GM21381 (cell line): Measurements from ENCODE around the gene TBC1D1.

Experiments used
- ATAC-seq: cut with Tn5 transposase; IDR thresholded peaks from one replicate; pipeline ENCODE4 v1.9.1; 2021; ENCODE audit warnings: mild to moderate bottlenecking, moderate library complexity; ENCODE audit not compliant: unreplicated experiment

Gene TBC1D1, protein sequence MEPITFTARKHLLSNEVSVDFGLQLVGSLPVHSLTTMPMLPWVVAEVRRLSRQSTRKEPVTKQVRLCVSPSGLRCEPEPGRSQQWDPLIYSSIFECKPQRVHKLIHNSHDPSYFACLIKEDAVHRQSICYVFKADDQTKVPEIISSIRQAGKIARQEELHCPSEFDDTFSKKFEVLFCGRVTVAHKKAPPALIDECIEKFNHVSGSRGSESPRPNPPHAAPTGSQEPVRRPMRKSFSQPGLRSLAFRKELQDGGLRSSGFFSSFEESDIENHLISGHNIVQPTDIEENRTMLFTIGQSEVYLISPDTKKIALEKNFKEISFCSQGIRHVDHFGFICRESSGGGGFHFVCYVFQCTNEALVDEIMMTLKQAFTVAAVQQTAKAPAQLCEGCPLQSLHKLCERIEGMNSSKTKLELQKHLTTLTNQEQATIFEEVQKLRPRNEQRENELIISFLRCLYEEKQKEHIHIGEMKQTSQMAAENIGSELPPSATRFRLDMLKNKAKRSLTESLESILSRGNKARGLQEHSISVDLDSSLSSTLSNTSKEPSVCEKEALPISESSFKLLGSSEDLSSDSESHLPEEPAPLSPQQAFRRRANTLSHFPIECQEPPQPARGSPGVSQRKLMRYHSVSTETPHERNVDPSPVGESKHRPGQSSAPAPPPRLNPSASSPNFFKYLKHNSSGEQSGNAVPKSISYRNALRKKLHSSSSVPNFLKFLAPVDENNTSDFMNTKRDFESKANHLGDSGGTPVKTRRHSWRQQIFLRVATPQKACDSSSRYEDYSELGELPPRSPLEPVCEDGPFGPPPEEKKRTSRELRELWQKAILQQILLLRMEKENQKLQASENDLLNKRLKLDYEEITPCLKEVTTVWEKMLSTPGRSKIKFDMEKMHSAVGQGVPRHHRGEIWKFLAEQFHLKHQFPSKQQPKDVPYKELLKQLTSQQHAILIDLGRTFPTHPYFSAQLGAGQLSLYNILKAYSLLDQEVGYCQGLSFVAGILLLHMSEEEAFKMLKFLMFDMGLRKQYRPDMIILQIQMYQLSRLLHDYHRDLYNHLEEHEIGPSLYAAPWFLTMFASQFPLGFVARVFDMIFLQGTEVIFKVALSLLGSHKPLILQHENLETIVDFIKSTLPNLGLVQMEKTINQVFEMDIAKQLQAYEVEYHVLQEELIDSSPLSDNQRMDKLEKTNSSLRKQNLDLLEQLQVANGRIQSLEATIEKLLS (N-terminal part only)

DNA sequence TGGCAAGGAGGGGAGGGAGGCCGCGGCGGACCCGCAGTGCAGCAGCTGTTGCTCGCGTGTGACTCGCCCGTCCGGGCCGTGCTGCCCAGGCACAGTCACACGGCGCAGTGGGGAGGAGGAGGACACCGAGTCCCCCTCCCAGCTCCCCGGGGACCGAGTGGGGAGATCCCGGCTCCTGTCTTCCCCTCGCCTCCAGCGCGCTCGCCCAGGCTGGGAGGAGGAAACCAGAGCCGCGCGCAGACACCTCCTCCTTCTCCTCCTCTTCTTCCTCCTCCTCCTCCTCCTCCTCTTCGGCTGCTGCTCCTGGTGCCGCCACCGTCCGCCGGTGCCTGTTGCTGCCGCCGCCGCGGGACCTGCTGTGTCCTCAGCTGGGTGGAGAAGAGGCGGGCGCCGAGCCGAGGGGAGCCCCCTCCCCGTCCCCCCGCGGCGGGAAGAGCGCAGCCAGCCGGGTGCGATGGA, at the start of gene TBC1D1:
Gene TBC1D1 (plus strand): TSS at position 284 of the 459 bp plus-strand sequence. CDS start 11,012 bp downstream, outside the sequence.
- peak; percentile 23 for ATAC-seq

DNA sequence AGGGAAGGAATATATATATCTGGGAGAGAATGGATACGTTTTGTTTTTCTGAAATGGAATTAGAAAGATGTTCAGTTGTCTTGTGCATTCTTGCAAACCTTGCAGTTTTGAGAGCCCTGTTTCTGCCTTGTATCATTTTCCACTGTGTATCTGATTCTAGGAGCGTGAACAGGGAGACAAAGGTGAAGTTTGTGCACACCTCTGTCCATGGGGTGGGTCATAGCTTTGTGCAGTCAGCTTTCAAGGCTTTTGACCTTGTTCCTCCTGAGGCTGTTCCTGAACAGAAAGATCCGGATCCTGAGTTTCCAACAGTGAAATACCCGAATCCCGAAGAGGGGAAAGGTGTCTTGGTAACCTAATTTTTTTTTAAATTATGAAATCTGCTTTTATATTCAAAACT, 46.7 kb upstream of the TBC1D1 start:
- no peak for ATAC-seq

DNA sequence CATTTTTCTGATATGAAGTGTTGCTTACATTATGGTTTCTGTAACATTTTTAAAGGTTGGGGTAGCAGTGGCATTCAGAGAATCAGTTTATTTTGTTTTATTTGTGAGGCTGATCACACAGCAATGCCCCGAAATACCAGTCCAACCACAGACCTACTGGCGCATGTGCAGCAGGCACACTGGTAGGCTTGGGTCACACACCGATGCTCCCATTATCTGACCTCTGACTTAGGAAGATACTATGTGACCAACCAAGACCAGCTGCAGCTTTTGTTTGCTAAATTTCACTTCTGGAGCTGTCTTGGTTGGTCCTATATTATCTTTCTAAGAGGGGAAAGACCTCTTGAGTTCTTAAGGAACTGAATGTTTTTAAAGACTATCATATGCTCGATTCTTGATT, 45.7 kb upstream of the TBC1D1 start:
- ATAC-seq: no peak

DNA sequence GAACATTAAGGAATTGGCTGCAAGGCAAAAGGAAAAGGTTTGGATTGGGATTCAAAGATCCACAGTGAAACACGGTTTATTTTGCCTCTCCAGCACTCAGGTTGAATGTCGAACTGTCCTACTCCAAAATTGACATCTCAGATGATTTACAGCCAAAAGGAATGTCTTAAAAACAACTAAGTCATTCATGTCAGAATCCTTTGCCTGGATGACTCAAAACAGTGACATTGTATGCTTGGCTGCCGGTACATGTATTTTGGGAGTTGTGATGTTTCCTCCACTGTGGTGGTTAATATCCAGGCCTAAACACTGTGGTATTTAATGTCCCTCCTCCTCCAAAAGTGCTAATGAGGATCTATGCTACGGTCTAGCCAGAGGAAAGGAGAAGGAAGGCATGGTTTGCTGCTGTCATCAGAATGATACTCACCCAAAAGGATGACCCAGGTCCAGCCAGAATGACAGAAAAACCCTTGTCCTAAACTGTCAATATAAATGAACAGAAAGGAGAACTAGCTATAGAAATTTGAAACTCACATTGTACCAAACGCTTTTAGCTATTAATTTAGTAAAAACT, 43.5 kb upstream of the TBC1D1 start:
- ATAC-seq: no peak

DNA sequence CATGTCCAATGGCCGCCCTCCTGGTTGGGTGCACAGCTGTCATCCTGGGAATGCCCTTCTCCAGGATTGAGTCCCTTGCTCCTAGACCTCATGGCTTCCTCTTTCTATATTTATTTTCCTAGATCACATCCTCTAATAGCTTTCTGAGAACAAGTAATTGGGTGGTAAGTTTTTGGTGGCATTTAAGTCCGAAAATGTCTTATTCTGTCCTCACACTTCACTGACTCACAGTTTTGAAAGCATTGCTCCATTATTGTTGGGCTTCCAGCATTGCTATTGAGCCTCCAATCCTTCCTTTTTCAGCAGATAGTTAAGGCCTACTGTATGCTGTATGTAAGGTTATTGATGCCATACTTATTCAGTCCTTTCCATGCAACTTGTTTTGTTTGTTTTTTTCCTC, 38.5 kb upstream of the TBC1D1 start:
- no peak for ATAC-seq

DNA sequence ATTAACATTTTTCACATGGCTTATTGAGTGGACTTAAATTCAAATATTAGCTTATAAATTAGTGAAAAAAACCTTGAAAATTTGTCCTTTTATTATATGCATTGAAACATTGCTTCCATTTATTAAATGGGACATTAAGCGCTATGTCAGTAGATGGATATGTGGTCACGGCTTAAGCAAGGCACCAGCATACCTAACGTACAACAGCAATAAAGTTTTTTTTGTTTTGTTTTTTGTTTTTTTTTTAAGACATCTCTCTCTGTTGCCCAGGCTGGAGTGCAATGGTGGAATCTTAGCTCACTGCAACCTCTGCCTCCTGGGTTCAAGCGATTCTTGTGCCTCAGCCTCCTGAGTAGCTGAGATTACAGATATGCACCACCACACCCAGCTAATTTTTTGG, 32.8 kb upstream of the TBC1D1 start:
- ATAC-seq: no peak

DNA sequence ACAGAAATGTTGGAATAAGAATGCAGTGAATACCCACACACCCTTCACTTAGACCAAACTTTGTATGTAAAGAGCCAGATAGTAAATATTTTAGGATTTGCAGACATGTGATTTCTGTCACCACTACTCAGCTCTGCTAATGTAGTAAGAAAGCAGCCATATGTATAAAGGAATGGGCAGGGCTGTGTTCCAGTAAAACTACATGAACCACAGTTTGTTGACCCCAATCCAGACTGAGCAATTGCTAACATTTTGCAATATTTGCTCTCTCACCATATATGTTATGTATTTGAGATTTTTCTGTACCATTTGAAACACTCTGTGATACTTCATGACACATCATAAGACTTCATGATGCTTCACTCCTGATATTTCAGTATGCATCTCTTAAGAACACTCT, 32.0 kb upstream of the TBC1D1 start:
- ATAC-seq: no peak

DNA sequence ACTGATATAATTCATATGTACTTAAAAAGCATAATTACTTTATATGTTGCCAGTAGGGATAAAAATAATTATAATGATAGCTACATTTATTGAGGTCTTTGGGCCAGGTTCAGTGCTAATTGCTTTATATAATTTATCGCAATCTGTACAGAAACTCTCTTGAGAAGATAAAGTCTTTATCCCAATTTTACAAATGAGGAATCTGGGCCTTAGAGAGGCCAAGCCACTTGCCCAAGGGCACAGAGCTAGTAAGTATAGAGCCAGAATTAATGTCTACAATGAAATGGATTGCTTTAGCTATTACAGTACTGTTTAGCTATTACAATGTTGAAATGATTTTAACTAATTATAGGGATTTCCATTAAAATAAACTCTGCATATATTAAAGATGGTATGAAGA, 30.6 kb upstream of the TBC1D1 start:
- ATAC-seq: no peak

DNA sequence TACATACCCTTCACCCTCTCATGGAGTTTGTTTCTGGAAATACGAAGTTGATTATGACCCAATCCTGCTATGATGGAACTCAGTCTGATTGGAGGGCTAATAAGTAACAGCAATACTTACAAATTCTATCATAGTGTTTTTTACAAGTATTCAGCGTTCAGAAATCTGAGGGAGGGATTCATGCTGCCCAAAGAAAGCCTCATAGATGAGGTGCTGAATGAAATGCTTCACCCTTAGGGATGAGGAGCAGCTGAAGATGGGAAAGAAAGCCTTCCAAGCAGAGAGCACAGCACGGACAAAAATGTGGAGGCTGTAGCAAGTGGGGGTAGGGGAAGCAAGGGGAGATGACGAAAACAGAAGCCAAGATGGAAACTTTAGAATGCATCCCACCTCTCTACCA, 27.9 kb upstream of the TBC1D1 start:
- ATAC-seq: no peak

DNA sequence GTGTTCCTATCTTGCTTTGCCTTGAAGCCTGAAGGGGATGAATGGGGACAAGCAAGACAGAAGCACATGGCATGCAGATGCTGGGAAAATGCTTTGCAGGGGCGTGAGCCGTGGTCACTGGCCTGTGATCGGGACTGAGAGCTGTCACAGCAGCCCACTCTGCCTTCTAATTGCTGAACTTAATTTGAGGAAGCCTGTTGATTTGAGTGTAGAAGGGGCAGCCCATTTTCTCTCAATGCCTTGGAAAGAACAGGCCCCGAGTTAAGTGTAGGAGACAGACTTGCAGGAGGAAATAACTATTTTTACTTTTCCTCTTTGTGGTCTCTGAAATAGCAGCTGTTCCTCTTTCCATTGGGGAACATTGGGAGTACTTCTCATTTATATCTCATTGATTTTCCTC, 26.1 kb upstream of the TBC1D1 start:
- no peak for ATAC-seq

DNA sequence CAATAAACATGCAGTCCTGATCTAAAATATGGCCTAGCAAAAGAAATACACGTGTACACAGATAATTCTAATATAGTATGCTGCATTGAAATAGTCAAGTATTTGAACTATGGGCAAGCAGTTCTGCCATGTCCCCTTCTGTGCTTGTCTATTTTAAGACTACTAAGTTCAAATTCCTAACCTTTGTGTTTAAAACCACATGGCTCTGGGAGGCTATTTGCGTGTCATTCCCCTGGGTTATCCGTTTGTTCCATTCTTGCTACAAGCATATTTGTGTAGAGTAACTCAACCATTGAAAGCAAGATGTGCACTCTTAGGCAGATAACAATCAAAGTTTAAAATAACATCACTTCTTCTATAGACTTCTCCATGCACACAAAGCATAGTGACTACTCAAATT, 25.4 kb upstream of the TBC1D1 start:
- no peak for ATAC-seq

DNA sequence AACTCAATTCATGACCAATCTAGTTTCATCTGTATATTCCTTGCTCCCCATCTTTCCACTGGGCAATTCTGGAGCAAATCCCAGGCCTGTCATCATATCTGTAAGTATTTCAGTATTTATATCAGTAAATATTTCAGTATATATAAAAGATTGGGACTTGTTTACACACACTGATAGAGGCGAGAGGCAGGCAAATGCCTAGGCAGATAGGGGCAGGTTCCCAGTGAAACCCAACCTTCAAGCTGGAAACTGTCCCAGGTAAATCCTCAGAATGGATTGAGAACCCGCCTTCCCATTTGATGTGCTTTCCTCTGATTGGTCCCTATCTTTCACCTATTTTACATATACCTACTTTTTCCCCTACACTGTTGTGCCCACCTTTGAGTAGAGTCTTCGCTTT, 23.8 kb upstream of the TBC1D1 start:
- ATAC-seq: no peak

DNA sequence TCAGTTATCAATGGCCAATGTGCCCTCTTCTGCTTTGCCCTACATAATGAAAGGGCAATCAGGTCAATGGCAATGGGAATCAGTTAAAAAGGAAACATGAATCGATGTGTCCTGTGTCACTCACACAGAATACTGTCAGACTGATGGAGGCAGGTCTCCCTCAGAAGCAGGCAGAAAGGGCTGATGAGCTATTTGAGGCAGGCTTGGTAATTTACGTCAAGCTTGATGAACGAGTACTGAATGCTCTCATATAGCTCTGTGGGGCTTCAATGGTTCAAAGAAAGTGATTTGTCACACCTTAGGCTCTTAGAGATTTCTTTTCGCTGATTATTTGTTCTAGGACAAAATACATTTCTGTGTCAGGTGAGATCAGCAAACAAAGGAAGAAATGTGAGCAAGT, 22.6 kb upstream of the TBC1D1 start:
- no peak for ATAC-seq

DNA sequence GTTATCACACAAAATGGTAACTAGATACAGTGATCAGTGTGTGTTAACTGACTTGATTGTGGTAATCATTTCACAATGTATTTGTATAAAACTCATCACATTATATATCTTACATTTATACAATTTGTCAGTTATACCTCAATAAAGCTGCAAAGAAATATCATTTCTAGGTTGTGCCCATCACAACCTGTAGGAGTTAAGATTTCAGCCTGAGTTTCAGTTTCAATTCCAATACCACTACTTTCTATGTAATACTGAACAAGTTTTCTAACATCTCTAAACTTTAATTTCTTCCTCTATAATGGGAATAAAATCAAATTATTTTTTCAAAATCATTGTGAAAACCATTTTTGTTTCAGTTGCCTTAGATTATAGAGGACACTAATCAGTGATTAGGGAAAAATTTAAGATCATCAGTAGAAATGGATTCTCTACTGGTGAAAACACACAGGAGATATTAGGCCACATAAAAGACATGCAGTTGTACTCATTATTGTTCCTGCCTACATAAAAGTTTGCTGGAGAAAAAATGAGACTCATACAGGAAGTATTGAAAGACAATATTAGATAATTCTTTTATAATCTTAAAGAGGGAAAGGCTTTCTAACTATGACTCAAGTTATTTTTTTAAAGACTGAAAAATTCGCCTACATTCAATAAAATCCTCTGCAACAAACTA, 18.4 kb upstream of the TBC1D1 start:
- ATAC-seq: no peak

DNA sequence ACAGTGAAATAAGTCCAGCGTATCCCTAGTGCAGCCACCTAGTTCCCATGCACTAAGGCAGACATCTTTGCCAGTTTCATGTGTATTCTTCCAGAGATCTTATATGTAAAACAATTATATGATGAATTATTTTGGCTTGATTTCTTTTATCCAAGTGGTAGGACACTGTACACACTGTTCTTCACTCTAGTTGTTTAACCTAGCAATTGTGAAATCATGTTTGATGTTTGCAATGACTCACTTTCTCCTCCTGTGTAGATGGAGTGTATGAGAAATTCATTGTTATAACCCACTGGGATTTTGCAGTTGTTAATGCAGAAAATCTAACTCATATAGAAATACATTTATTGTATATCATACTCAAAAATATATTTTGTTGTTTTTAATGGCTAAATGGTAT, 17.5 kb upstream of the TBC1D1 start:
- no peak for ATAC-seq

DNA sequence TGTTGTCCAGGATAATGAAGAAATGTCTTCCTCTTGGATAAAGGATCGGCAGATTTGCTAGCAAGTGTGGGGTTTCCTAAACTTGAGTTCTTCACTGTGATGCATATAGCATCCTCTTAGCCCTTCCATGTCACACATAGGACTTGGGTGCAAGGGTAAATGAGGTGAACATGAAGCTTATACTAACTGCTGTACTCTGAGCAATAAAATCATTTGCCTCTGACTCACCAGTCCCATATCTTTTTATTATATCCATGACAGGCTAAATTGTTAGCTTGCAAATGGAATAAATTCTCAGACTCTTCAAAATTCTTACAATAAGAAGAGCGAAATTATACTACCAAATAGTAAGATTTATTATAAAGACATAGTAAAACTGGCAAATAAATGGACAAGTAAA, 14.7 kb upstream of the TBC1D1 start:
- no peak for ATAC-seq

DNA sequence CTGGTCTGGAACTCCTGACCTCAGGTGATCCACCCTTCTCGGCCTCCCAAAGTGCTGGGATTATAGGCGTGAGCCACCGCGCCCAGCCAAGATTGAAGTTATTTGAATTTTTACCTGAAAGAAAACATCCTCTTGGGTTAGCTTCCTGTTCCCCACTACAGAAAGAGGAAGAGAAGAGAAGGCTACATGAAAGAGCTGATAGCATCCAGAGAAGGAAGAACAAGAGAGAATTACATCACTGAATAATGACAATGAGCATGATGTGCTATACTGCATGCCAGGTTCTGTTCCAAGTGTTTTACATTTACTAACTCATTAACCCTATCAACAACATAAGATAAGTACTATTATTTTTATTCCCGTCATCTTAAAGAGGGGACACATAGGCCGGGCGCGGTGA, 11.5 kb upstream of the TBC1D1 start:
- ATAC-seq: no peak

DNA sequence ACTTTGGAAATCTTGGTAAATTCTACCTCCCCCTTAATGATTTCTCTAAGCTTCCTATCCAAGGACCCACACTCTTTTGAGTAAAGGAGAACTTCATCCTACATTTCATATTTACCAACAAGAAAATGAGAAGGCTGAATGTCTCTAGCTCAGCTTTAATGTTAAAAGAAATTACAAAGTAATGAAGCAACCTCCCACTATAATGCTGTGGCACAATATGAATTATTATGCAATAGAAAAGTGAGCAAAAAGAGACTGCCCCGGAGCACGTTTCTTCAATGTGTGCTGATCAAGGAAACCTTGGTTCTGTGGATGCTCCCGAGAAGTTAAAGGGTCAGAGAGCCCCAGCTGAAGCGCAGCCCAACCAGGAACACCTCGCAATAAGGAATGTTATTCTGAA, 9.1 kb upstream of the TBC1D1 start:
- no peak for ATAC-seq

DNA sequence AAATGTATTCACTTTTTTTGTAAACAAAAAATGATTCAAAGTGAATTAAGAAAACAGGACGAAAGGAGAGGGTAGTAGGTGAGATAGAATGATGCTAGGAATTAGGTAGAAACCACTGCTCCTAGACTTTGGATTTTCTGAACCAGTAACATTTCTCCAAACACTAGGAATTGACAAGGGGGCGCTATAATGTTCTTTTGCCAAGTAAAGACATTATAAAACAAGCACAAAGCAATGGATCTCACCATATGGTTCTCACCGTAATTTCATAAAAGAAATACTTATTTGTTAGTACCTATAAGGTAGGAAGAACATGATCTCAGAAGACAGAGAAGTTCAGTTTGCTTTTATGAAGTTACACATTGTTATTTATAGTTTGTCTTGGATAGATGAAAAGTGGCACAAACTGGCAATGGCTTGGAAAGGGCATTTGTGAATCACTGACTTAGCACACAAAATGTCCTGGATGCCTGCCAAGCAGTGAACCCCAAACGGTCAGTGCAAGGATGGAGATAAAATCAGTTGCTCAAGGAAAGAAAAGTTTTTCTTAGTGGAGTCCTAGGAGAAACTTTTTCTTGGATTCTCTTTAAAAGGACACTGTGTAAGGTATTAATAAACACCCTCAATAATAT, 8.1 kb upstream of the TBC1D1 start:
- ATAC-seq: no peak
